Fibroblast of lung (primary cell): ENCODE data around the gene GLP2R.

ENCODE experiments used
- EZH2 ChIP-seq: IDR thresholded peaks from 2 replicates; pipeline ENCODE4 v1.5.1; 2012; ENCODE audit warnings: low read length, control low read depth, mild to moderate bottlenecking; ENCODE audit errors: missing control alignments
- TF ChIP-seq, protein P1 (sequence below), 2 donors: IDR thresholded peaks in 1 of 2; conservative IDR thresholded peaks in 1 of 2; 1 replicate in 1 of 2; 2 replicates in 1 of 2; pipeline ENCODE4 v1.5.1; 2011 to 2012; ENCODE audit warnings: low read length in 2 of 2, control low read depth in 1 of 2, inconsistent platforms in 1 of 2, low read depth in 1 of 2, mild to moderate bottlenecking in 1 of 2

DNA sequence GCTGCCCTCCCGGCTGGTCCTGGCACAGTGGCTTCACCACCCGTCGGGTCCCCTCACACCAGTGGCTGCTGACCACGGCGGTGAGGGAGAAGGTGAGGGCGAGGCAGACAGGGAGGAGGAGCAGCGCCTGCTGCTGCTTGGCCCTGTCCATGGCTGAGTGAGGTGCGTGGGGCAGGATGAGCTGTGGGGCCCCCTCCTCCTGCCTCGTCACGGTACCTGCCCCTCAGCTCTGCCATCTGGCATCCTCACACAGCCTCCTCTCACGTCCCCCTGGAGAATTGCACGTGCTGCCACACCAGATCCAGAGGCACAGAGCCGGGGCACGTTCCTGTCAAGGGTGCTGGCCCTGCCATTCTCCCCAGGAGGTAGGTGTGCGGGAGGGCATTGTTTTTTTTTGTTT is 3.8 kb upstream of the GLP2R start, which contains the start of gene GSG1L2:
- no peak for TF ChIP-seq EZH2
- TF ChIP-seq, protein P1, sequence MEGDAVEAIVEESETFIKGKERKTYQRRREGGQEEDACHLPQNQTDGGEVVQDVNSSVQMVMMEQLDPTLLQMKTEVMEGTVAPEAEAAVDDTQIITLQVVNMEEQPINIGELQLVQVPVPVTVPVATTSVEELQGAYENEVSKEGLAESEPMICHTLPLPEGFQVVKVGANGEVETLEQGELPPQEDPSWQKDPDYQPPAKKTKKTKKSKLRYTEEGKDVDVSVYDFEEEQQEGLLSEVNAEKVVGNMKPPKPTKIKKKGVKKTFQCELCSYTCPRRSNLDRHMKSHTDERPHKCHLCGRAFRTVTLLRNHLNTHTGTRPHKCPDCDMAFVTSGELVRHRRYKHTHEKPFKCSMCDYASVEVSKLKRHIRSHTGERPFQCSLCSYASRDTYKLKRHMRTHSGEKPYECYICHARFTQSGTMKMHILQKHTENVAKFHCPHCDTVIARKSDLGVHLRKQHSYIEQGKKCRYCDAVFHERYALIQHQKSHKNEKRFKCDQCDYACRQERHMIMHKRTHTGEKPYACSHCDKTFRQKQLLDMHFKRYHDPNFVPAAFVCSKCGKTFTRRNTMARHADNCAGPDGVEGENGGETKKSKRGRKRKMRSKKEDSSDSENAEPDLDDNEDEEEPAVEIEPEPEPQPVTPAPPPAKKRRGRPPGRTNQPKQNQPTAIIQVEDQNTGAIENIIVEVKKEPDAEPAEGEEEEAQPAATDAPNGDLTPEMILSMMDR (conservative IDR thresholded peaks at IDR 0.05 in 1 of 2, IDR thresholded peaks at IDR 0.05 in 1 of 2; ENCODE audit: low read depth in 1 of 2, low read length in 2 of 2), result no peak
